HG03280 (cell line): ENCODE measurements around the gene C2orf78.

Experiments used
- ATAC-seq: cut with Tn5 transposase; IDR thresholded peaks from one replicate; pipeline ENCODE4 v1.9.1; 2021; ENCODE audit warnings: mild to moderate bottlenecking, moderate library complexity; ENCODE audit not compliant: unreplicated experiment

C2orf78 gene

DNA sequence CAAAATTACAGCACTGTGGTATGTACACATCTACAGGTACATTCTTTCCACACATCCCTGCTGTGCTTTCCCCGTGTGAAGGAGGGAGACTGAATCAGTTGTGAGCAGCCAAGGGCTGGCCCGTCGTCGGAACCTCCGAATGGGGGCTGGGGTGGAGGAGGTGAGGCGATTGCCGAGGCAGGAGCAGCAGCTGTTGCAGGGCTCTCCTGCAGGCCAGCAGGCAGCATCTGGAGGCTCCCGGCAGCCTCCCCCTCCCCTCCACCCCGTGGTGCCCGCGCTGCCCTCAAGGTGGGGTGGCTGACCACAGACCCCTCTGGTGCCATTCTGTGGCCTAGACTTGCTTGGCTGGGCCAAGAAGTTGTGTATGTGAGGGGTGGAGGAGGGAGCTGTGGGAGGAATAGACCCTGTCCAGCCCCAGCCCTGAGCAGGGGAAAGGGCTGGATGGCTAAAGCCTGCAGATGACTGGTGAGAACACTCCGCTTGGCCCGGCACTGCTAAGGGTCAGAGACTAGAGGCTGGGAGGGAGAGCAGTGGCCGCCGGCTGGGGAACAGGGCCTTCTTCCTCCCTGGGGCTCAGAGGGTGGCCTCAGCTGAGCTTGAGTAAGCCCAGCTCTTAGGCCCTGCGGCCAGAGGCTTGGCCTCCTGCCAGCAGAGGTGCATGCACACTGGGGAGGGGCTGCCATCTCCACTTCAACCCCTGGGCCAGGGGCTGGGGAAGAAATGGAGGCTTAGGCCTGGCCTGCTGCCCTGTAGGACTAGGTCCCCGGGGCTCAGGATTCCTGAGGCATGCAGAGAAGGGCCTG is 52.4 kb downstream of the C2orf78 start:
- no peak for ATAC-seq

DNA sequence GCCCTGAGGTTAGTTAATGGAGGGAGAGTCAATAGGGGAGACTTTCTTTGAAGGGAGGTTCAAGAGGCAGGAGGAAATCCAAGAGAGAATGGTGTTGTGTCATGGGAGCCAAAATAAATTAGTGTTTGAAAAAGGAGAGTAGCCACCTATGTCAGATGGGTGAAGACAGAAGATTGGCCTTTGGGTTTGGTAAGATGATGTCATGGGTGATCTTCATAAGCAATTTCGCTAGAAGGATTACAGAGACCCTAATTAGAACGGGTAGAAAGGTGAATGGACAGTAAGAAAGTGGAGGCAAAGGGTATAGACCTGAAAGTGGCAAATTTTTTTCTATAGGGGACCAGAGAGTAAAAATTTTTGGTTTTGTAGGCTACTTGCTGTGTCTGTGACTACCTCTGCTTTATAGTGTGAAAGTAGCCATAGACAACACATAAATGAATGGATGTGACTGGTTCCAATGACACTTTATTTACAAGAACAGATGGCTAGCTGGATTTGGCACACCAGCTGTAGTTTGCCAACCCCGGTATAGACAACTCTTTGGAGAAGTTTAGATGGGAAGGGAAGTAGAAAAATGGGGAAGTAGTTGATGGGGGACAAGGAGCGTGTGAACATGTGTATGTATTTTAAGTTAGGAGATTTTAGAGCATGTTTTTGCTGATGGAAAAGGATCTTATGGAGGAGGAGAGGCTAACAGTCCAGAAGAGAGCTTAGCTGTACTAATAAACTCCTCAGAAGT is 54.0 kb downstream of the C2orf78 start:
- ATAC-seq = no peak

DNA sequence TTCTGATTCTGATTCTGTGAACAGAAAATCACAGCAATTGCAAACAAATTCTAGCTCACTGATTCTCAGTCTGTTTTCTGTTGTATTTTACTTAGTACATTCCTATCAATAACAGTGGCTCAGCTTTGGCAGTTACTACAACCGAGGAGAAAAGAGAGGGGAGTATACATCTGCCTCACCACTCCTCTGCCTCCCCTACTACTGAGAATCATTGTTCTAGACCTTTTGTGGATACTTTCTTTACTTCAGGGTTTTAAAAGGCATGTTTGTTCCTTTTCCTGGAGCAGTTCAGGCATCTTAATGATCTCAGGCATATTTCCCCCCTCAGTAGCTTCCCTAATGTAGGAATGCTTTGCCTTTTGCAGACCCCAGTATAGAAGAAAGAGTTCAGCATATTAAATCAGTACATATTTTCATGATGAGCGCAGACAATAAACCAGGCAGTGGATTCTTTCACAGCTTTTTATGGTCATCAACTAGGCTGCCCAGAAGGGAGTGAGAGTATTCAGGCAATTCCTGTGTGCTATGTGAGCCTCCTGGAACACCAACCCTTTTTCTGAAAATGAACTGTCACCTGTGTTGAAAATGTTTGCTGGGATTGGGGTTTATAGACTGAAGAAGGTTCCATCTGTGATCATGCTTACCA is 55.0 kb downstream of the C2orf78 start:
- no peak for ATAC-seq

DNA sequence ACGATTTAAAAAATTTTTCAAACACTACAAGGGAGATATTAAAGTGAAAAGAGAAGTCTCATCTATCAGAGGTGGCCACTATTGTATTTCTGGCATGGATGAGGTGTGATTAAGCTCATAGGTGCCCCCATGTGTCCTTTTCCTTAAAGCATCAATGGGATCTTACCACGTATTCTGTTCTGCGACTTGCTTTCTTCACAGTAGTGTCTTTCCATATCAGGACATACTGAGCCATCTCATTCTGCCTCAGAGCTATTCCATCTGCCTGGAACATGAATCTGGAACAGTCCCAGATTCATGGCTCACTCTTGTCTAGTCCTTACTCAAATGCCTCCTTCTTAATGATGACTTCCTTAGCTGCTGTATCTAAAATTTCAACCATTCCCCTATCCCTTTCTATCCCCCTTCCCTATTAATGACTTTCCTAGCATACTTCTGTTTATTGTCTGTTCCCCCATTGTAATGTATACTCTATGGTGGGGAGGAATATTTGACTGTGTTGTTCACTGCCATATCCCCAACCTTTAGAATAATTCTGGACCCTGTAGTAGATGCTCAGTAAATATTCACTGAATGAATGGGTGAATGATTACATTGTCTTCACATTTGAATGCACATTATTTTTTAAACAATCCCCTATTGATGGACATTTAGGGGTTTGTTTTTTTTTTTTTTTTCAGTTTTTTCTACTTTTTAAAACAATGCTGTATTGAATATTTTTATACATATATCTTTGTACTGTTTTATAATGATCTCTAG is 55.8 kb downstream of the C2orf78 start:
- ATAC-seq = no peak

DNA sequence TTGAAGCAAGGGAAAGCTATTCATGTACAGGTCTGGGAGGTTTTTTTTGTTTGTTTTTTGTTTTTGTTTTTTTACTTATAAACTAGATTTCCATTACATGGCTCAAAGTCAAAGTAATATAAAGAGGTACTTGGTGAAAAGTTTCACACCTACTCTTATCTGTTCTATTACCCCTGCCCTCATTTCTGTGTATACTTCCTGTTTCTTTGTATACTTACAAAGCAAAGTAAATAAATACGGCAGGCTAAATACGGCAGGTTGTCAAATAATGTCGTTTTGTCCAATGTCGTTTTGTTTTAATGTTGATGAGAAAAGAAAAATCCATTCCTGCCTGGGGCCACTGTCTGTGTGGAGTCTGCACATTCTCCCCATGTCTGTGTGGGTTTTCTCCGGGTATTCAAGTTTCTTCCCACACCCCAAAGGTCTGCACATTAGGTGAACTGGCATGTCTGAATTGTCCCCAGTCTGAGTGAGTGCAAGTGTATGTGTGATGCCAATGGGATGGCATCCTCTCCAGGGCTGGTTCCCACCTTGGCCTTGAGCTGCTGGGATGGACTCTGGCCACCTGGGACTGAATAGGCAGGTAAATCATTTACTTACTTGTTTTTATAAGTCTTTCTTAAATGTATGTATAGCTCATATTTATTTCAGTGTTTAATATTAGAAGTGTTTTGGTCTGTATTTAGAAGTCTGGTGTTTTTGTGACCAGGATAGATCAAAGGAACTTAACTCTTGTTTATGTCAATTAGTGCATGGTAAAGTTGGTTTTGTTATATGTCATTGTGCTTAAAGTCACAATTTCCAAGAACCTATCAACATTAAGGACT is 58.1 kb downstream of the C2orf78 start:
- ATAC-seq = no peak

DNA sequence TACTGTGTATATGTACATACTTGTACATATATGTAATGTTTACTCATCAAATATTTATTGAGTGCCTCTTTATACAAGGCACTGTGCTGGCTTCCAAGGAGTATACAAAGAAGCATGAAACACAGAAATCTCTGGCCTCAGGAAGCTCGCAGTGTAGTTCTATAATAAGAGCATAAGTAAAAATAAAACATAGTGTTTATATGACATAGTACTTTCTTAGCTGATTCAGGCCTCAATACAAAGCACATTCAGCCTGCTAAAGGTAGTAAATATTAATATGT is 58.7 kb downstream of the C2orf78 start:
- ATAC-seq = no peak

DNA sequence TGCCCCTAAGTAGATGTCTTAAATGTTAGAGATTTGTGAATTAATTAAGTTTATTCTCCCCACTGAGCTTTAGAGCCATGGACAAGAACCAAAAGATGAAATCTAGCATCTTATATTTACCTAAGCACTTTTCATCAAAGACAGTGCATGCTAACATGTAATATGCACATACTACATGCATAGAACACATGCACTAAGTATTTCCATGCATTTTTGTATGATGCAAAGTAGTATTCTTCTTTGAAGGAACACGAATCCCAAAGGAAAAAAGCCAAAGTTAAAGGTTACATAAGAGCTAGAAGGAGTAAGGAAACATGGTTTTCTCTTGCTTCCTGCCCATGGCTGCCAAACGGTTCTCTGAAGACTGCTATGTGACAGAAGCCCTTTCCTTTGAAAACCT is 60.1 kb downstream of the C2orf78 start:
- no peak for ATAC-seq

DNA sequence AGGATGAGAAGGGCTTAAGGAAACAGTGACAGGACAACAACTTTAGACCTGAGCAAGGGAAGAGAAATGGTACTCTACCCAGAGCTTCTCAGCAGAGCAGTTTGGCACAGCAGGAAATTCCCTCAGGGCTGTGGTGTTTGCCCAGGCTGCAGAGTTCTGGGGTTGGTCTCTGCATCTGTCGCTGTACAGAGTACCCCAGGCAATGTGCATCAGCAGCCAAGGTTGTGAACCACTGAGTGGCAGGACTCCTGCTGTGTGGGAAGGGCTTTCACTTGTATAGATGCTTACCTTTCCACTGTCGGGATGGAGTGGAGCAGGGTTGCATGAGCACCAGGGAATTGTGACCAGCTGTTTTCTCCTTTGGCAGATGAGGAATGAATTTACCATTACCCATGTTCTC is 66.0 kb downstream of the C2orf78 start:
- no peak for ATAC-seq

DNA sequence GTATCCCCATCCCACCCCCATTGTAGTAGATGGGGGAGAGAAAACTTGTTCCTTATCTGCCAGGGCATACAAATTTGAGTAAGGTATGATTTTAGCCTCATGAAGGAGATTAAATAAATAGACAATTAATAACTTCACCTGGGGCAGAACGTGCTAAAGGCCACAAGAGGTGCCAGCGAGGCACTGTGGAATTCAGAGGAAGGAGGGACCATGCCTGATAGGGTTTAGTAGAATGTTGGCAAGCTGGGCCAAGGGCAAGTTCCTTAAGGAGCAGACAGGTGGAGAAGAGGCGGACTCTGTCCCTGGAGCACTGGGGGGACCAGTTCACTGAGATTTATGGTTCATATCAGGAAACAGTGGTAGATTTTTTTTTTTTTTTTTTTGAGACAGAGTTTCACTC is 67.3 kb downstream of the C2orf78 start:
- no peak for ATAC-seq

DNA sequence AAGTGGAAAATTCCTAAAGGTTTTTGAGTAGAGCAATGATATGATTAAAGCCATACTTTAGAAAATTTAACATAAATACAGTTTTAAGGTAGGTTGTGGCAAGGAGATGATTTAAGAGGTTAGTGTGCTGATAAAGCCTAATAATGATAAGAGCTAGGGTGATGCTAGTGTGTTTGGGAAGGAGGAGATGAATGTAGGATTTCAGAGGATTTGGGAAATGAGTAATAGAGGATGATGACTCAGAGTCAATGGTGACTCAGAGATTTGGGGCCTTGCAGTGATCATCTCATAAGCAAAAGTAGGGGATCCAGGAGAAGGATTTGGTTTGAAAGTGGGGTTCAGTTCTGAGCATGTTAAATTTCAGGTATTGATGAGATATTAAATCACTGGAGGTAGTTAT is 68.0 kb downstream of the C2orf78 start:
- ATAC-seq = no peak

DNA sequence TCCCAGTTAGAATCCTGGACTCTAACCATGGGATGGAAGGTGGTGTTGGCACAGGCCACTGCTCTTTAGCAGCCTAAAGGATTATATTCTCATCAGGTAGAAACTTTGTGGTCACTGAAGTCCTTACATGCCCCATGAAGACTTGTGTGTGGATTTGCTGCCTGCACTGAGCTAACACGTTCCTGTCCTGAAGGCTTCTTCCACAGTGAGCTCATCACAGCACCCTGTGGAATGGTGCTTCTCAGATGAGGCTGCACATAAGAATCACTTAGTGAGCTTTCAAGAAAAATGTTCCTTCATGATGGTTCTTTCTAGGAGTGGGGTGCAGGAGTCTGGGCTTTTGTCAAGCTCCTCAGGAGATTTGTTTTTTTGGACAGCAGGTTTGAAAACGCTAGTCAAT is 71.5 kb downstream of the C2orf78 start:
- no peak for ATAC-seq

DNA sequence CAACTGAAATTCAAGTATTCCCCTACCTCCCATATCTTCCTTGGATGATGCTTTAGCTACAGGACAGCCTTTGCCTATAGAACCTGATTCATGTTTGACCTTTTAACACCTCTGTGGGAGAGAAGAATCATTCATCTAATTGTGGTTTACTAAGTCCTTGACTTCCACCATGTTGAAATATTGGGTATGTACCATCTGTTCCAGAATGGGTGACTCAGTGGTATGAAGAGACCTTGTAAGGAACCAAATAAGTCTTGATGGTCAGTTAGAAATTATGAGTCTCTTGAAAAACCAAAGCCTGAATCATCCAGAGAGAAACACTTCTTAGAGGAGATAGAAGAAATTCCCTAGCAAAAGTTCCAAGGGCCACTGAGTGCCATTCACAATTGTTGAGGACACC is 72.2 kb downstream of the C2orf78 start:
- ATAC-seq = no peak

DNA sequence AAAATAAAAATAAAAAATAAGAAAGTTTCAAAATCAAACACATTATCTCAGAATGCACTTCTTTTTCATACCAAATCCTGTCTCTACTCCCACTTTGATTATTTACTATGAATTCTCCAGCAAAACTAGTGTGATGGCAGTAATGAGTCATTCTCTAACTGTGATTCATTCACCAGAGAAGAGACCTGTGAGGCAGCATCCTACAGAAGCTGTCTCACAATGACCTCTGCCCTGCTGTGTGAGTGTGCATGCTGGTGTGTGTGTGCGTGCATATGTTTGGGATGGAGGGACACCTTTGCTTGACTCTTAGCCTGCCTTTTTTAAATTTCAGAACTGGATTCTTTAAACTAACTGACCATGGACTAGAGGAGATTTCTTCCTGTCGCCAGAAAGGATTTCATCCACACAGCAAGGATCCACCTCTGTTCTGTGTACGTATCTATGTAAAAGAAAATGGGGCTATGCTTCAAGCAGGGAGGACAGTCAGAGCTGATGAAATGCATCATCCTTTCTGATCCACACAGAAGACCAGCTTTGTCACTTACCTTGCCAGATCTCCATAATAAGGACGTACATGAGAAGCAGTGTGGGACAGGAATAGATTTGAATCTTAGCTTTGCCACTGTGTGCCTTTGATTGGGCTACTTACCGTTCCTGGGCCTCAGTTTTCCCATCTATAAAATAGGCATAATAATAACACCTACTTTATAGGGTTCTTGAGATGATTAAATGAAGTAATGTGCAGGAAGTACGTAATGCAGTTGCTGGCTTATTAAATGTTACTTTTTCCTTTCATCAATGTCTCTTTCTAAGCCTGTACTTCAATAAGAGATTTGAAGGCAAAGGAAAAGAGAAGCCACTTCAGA is 76.0 kb downstream of the C2orf78 start:
- no peak for ATAC-seq

DNA sequence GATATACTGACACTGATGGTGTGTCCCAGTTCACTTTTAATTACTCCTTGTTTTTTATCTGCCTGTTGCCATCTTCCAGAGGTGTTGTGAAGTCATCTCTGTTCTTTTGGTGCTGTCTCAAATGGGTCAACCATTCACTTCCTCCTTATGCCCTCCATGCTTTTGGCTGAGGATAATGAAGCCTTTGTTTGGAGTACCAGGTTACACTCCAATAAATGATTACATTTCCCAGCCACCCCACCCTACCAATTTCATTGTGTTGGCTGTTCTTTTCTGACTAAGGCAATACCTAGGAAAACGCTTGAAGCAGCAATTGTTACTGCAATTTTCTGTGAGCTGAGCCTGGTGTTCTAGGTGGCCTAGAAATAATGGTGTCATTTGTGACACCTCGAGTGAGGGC is 79.0 kb downstream of the C2orf78 start:
- ATAC-seq = no peak
